ENCODE results near the gene ORM2.

ORM2 gene

DNA sequence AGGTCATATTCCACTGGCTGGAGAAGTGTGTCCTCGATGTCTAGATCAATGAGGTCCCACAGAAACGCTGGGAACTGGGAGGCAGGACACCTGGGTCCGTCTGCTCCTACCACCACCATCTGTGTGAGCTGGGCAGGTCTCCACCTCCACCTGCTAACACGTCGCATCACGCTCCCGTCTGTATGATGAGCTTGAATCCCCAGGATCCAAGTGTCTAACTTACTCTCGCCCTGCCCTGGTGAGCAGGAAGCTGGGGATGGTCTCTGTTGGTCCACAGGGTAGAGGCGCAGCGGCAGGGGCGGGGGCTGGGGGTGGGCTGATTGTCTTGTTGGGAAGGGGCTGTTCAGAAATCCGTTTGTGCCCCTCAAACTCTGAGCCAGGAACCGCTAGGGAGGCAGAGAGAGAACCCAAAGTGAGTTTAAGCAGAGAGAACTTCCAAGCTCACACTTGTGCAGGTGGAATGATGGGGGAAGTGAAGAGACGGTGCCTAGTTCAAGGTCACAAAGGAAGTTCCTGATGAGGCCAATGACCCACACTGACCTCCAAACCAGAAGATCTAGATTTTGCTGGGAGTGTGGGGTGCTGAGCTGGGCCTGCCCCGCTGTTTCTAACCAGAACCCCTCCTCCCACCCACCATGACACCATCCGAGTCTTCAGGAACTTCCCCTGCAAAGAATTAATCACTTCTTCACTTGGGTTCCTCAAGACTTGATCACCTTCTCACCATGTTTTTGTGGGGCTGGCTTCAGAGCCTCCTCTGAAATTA is 21.1 kb downstream of the ORM2 start:
- DNase-seq (ENCODE audit: low spot score), result no peak

DNA sequence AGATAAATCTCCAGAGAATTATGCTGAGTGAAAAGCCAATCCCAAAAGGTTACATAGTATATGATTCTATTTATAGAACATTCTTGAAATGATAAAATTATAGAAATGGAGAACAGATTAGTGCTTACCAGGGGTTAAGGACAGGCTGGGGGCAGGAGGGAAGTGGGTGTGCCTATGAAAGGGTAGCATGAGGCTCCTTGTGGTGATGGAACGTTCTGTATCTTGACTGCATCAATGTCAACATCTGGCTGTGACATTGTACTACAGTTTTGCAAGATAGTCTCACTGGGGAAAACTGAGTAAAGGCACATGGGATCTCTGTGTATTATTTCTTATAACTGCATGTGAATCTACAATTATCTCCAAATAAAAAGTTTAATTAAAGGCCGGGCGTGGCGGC is 22.3 kb downstream of the ORM2 start:
- DNase-seq (ENCODE audit: low spot score), result no peak

DNA sequence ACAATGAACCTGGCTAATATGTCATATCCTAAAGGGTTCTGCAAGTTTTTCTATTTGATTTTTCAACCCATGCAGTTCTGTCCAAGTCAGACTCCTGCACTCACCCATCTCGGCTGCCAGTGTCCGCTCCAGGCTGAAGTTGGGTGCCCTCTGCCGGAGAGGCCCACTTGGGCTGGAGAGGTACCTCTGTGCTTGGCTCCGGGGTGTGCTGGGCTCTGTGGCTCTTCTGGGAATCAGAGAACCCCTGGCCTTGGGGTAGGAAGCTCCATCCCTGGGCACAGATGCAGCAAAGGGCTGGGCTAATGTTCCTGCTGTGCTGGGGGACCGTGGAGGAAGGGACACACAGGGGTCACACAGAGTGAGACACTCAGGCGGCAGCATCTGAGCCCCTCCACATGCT is 26.2 kb downstream of the ORM2 start:
- DNase-seq (ENCODE audit: low spot score), result no peak

DNA sequence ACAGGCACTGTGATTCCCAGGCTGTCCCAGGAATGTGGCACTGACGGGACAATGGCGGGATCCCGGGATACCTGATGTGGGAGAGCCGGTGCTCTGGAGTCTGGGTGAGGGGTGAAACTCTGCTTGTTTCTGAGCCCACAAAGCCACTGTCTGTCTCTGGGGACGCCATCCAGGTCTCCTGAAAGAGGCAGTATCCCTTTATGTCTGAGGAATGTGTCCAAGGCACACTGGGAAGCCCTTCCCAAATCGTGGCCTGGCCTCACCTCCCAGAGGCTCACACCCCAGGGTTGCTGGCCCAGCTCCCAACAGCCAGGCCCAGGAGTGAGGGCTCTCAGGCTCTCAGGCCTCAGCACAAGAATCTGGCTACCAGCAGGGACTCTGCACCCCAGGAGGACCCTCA is 27.1 kb downstream of the ORM2 start:
- no peak for DNase-seq (ENCODE audit: low spot score)

DNA sequence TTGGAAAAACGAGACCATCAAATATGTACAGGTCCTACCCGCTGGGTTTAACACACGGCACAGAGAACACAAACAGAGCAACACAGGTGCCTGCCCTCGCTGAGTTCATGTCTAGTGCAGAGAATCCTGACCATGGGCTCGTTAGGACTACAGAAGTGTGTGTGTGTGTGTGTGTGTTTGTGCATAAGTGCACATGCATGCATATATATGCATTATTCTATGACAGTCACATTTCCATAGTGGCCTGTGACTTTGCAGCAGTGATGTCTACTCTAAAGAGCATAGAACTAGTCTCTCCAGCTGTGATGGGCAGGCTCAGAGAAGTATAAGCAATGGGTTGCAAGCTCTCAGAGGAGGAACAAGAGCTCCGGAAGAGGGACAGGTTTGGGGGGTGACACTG is 27.7 kb downstream of the ORM2 start:
- DNase-seq (ENCODE audit: low spot score), result no peak

DNA sequence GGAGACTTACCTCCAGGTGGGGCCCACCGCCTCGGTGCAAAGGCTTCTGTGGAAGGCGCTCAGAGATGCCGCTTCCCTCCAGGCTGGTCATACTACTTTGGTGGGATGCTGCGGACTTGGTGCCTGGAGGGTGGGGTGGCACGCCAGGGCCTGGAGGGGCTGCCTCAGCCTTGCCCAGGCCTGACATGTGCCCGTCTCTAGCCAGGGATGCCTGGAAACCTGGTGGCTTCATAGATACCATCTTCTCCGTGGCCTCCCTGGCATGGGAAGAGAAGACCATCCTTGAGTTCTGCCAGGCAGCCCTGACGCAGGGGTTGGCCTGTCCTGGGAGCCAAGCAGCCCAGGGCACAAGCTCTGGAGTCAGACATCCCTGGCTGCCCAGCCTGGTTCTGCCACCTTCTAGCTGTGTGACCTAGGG is 28.3 kb downstream of the ORM2 start:
- DNase-seq (ENCODE audit: low spot score), result no peak

DNA sequence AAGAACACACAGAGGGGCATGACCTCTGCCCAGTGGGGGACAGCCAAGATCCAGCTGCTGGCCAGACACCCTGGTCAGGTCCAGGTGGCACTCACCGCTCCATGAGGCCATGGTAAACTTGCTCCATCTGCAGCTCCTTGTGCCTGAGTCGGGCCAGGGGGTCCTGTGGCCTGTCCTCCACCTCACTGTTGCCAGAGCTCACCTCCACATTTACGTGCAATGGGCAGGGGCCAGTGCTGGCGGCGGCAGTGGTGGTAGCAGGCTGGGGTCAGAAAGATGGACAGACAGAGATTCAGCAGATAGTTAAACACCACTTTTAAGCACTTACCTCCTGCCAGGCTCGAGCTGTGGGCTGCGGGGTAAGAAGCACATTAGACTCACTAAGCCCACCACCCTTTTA is 30.1 kb downstream of the ORM2 start:
- no peak for DNase-seq (ENCODE audit: low spot score)

DNA sequence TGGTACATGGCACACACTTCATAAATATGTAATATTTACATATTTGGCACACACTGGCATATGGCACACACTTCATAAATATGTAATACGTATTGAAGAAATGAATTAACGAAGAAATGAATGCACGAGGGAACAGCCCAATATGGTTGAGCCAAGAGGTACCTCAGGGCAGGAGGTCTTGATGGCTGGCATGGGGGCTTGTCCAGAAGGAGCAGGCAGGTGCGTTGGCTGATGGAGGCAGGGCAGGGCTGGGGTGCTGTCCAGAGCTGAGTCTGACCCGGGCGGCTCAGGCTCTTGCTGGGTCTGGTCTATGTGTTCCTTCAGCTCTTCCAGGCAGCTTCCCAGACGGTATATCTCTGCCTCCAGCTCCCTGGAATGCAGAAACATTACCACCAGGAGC is 31.9 kb downstream of the ORM2 start:
- DNase-seq (ENCODE audit: low spot score), result no peak

DNA sequence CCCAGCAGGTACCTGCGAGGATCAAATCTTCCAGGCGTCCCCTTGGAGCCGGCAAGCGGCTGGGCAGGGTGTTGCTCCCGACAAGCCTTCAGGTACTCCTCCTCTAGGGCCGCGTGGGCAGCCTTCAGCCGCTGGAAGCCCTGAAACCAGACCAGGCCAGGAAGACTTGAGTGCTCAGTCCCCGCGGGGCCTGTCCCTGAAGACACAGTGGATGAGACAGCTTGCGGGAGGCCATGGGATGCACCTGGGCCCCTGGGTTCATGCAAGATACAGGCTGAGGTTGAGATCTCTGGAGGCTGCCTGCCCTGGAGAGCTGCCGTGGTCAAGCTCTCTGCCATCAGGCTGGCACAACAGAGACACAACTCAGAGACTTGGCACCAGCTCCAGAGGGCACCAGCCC is 32.7 kb downstream of the ORM2 start:
- no peak for DNase-seq (ENCODE audit: low spot score)

DNA sequence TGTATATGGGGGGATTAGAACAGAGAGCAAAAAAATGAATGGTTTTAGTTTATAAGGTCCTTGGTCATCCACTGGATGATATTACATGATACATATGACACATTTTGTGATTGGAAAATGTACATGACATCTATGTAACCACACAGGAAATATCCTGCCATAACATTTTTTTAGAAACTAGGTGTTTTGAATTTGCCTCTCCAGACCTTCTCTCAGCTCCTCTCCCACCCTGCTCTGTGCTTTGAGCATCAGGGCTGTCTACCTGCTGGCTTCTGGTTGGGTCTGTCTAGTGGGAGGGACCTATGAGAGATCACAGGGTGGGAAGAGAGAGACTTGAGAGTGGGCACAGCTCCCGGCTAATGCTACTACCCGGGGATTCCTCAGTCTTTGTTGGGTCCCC is 33.8 kb downstream of the ORM2 start:
- no peak for DNase-seq (ENCODE audit: low spot score)

DNA sequence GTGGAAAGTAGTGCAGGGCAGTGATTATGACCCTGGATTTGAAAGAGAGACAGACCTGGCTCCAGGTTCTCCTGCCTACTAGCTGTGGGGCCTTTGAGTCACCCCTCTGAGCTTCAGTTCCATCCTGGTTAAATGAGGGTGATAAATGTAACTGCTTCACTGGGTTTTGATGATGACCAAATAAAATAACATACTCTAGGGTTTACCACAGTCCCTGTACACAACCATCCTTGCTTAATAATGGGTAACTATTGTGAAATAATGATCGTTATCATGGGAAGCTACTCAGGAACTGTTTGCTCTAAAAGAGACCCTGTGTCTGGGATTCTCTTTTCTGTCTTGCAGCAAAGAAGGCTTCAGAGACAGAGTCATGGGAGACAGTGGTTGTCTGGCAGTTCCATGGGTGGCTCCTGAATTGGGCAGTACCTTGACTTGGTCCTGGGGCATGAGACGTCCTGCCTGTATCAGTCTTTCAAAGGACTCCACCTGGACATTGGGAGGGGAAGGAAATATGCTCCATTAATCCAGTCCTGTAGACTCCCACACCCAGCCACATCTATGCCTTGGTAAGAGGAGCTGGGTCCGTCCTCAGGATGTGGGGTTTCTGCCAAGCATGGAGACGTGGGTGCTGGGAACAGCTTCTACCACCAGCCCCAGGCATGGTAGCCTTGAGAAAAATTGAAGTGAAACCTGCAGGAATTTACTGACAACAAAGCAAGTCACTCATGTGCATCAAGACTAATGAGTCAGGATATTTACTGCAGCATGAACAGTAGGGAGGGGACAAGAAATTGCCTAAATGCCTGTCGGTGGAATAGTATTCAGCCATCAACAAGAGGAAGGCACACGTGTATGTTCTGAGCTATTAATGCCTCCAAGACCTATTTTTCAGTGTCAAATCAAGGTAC is 34.7 kb downstream of the ORM2 start:
- no peak for DNase-seq (ENCODE audit: low spot score)

DNA sequence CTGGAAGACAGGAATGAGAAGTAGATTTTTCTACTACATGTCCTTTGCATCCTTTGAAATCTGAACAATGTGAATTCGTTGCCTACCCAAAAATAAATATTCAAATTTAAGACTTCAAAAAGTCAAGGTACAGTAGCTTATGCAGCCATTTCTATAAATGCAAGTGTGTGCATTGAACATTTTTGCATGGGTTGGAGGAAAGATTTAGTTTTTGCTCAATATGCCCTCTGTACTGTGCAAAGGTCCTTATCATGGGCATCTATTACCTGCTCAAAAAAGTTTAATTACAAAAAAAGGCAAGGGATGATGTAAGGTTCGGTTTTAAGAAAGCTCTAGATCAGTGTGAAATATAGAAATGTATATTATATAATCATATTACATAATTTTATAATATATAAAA is 35.5 kb downstream of the ORM2 start:
- no peak for DNase-seq (ENCODE audit: low spot score)

DNA sequence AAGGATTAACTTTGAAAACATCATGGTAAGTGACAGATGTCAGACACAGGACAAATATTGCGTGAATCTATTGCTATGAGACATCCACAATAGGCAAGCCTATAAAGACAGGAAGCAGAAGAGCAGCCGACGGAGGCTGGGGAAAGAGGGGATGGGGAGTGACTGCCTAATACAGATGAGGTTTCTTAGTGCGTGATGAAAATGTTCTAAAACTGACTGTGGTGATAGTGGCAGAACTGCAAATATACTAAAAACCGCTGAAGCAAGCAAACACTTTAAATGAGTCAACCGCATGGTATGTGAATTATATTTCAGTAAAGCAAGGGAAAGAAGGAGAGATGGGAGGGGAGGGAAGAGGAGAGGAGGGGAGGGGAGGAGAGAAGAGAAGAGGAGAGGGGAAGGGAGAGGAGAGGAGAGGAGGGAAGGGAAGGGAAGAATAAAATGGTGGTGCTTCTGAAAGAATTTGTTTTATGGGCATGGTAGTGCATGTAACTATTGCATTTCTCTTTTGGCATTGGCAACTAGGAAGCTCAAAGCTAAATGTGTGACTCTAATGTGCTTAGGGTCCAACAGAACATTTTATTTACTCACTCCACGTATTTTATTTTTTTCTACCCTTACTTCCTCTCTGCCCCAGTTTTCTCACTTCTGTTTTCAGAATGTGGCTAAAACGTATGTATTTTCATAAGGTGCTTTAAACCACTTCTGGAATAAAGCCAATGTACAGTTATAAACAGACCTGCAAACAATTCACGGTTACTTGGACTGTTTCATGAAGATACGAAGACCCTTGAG is 36.9 kb downstream of the ORM2 start:
- DNase-seq (ENCODE audit: low spot score), result no peak

DNA sequence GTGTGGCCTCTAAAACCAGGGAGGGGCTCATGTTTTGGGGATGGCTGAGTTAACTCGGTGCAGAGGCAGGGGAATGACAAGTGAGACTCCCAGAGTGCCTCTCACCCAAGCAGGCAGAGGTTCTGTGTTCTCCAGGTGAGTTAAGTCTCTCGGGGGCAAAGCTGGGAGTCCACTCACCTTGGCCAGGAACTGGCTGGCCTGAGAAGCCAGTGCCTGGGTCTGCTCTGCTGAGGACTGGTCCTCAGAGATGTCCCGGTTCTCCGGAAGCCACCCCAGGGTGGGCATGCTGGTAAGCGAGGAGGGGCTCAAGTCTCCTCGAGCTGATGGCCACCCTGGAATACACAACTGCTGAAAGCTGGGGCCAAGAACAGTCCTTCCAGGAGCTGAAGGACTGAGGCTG is 37.7 kb downstream of the ORM2 start:
- DNase-seq (ENCODE audit: low spot score), result no peak

DNA sequence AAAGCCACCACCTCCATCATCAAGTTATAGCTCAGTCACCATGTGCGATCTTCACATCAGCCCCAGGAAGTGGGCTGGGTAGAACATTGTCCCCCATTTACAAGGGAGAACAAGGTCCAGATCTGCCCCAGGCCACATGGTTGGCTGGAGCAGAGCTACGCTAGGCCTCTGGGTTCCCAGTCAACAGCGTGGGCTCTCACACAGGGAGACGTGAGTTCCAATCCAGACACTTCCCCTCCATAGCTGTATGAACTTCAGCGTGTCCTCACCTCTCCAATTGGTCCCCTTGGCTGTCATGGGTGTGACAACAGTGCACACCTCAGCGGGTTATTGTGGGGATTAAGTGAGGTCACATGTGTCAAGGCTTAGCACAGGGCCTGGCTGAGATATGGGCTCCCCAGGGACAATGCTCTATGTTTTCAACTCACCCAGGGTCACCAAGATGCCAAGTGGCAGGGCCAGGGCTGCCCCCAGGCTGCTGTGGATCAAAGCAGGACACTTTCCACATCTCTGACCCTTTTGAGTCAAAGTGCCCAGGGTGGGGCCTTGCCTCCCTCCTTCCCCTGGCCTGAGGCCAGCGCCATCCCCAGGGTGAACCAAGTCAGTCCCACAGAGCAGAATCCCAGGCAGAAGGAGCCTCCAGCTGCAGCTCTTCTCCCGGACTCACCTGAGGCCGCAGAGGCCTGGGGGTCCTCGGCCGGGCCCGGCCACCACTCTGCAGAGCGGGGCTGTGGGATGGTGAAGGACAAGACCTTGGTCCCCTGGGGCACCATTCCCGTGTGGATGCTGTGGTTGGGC is 38.3 kb downstream of the ORM2 start:
- DNase-seq (ENCODE audit: low spot score), result no peak

DNA sequence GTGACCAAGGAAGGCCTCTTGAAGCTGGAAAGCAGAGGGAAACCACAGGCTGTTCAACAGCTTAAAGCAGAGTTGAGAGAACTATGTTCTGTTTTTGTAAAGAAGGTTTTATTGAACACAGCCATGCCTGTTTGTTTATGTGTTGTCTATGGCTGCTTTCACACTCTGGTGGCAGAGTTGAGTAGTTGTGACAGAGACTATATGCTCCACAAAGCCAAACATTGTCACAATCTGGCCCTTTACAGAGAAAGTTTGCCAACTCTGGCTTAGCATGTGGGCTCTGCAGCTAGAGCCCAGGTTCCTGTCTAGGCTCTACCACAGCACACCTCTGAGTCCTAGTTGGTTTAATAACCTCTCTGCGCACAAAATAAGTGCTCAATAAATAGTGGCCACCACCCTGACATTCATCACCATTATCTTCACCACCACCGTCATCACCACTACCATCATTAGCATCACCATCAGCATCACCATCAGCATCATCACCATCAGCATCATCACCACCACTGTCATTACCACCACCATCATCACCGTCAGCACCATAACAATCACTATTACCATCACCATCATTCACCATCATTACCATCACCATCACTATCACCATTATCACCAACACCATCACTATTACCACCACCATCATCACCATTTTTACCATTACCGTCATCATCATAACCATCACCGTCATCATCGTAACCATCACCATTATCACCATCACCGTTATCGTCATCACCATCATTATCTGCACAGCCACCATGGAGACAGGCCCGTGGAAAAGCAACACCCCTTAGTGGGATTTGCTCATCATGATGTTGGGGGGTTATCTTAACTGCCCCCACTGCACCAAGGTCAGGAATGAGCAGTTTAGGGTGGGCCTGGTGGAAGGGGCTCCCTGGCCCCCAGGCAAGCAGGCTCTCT is 39.8 kb downstream of the ORM2 start:
- no peak for DNase-seq (ENCODE audit: low spot score)

DNA sequence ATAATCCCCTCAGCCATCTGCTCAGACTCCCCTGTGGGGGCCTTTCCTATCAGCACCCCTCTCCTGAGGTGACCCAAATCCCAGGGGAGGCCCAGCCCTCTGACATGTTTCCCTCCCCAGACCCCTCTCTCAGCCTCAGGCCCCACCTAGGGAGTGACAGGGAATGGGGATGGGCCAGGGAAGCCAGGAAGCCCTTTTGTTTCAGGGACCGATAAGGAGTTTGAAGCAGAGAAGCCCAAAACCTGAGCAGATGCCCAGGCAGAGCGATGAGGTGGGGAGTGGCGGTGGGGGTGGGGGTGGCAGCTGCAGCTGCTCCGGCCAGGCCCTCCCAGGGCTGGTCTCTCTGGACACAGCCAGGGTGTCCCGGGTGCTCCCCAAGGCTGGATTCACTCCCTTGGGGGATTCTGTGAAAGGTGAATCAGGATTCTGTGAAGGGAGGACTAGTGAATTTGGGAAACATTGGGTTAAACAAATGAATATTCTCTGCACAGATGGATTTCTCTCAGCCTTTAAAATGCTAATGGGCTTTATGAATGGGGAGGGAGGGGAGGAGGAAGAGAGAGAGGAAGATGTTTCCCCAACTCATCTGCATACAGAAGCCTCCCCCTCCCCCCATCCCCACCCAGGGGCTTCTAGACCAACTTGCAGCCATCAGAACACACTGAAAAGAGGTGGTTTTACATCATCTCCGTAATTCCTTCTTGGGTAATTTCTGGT is 40.7 kb downstream of the ORM2 start:
- DNase-seq (ENCODE audit: low spot score), result no peak

DNA sequence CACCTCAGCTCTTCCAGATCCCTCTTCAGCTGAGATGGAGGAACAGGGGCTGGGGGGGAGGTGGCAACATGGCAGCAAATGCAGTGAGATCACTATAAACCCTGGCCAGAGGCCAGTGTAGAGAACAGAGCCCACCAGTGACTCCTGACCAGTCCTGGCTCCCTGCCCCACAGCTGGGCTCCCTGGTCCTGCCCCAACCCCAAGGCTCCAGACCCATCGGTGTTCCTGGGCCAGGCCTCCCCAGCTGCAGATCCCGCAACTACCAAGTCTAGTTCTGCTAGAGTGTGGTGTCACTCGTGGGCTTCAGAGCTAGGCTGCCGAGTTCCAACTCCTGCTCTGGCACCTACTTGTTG is 41.3 kb downstream of the ORM2 start:
- no peak for DNase-seq (ENCODE audit: low spot score)

DNA sequence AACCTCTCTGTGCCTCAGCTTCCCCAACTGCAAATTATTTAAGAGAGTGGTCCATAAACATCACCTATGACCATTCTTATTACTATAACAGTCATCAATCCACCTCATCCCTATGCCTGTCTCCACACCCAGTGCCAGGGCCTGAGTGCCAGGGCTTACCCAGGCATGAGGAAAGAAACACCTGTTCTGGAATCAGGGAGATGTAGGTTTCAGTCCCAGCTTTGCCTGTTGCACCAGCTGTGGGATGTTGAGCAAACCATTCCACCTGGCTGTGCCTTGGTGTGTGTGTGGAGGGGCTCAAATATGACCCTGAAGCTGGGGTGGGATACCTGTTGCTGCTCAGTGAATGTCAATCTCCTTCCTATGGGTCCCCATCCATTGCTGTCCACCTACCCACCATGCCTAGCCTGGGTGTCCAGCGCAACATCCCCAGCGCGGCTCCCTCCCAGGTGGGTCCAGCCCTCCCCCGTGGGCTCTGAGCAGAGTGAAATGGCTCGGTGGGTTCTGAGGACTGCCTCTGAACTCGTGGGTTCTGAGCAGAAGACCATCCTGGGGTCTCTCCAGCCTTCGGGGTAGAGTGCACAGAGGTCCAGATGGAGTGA is 41.8 kb downstream of the ORM2 start:
- DNase-seq (ENCODE audit: low spot score), result no peak
